ENCODE results near the gene TSHR.

Gene TSHR

DNA sequence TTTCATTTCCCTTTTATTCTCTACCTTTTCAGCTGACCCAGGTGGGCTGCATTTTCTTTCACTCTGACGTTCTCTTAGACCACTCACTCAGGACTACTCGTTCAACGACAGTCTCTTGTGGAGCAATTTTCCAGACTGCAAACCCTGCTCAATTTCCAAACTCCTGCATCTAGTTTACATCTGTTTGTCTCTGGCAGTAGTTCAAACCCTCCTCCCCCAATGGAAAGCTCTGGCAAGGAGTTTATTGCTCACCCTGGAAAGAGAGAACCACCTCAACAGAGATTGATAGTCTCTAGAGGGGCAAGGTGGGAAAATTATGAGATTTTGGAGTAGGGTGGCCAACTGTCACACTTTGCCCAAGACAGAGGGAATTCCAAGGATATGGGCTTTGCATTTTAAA is 130.2 kb downstream of the TSHR start:
- TF ChIP-seq, protein P1, sequence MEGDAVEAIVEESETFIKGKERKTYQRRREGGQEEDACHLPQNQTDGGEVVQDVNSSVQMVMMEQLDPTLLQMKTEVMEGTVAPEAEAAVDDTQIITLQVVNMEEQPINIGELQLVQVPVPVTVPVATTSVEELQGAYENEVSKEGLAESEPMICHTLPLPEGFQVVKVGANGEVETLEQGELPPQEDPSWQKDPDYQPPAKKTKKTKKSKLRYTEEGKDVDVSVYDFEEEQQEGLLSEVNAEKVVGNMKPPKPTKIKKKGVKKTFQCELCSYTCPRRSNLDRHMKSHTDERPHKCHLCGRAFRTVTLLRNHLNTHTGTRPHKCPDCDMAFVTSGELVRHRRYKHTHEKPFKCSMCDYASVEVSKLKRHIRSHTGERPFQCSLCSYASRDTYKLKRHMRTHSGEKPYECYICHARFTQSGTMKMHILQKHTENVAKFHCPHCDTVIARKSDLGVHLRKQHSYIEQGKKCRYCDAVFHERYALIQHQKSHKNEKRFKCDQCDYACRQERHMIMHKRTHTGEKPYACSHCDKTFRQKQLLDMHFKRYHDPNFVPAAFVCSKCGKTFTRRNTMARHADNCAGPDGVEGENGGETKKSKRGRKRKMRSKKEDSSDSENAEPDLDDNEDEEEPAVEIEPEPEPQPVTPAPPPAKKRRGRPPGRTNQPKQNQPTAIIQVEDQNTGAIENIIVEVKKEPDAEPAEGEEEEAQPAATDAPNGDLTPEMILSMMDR (IDR thresholded peaks at IDR 0.05; ENCODE audit: insufficient read depth, low read length), result no peak
- Histone ChIP-seq H3K27ac (replicated peaks) (no peak overlapping the region), H3K27me3 (ENCODE audit: insufficient read depth, poor library complexity, severe bottlenecking) (no peaks in the 10 kb centered on the region), H3K4me3 (replicated peaks; ENCODE audit: insufficient read depth, low read length) (no peak overlapping the region)
- DNase-seq (ENCODE audit: low read depth in 1 of 2, low spot score in 1 of 2), result no peak

DNA sequence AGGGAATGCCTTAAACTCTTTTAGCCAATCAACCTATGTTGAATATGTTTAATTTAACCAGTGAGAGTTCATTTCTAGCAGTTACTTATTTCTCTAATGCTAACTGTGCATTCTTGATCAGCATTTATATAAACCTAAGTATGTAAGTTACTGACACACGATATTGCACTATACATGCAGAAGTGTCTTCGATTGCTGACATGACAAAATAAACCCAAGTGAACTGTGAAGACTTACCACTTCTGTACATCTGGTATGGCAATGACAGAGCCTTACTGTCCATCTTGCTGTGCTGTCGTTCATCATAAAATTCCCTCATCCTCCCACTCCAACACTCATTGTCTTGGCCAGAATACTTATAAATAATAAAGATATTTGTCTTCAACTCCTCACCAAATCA is 131.8 kb downstream of the TSHR start:
- no peak overlapping the region for H3K27ac ChIP-seq (replicated peaks)
- TF ChIP-seq POLR2AphosphoS5 (IDR thresholded peaks at IDR 0.05; ENCODE audit: low read depth) (no peak), GABPA (IDR thresholded peaks at IDR 0.05; ENCODE audit: low read depth) (no peak), SPI1 (IDR thresholded peaks at IDR 0.05; ENCODE audit: borderline replicate concordance, low read depth) (no peak)
- TF ChIP-seq, protein P1 (IDR thresholded peaks at IDR 0.05; ENCODE audit: insufficient read depth, low read length), result no peak
- TF ChIP-seq, protein P2, sequence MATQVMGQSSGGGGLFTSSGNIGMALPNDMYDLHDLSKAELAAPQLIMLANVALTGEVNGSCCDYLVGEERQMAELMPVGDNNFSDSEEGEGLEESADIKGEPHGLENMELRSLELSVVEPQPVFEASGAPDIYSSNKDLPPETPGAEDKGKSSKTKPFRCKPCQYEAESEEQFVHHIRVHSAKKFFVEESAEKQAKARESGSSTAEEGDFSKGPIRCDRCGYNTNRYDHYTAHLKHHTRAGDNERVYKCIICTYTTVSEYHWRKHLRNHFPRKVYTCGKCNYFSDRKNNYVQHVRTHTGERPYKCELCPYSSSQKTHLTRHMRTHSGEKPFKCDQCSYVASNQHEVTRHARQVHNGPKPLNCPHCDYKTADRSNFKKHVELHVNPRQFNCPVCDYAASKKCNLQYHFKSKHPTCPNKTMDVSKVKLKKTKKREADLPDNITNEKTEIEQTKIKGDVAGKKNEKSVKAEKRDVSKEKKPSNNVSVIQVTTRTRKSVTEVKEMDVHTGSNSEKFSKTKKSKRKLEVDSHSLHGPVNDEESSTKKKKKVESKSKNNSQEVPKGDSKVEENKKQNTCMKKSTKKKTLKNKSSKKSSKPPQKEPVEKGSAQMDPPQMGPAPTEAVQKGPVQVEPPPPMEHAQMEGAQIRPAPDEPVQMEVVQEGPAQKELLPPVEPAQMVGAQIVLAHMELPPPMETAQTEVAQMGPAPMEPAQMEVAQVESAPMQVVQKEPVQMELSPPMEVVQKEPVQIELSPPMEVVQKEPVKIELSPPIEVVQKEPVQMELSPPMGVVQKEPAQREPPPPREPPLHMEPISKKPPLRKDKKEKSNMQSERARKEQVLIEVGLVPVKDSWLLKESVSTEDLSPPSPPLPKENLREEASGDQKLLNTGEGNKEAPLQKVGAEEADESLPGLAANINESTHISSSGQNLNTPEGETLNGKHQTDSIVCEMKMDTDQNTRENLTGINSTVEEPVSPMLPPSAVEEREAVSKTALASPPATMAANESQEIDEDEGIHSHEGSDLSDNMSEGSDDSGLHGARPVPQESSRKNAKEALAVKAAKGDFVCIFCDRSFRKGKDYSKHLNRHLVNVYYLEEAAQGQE (IDR thresholded peaks at IDR 0.05; ENCODE audit: insufficient replicate concordance, low read depth), result no peak
- no peak overlapping the region for H3K4me3 ChIP-seq (replicated peaks; ENCODE audit: insufficient read depth, low read length)
- no peak for DNase-seq (ENCODE audit: low read depth in 1 of 2, low spot score in 1 of 2)
- H3K27me3 ChIP-seq (ENCODE audit: insufficient read depth, poor library complexity, severe bottlenecking), result no peaks in the 10 kb centered on the region

DNA sequence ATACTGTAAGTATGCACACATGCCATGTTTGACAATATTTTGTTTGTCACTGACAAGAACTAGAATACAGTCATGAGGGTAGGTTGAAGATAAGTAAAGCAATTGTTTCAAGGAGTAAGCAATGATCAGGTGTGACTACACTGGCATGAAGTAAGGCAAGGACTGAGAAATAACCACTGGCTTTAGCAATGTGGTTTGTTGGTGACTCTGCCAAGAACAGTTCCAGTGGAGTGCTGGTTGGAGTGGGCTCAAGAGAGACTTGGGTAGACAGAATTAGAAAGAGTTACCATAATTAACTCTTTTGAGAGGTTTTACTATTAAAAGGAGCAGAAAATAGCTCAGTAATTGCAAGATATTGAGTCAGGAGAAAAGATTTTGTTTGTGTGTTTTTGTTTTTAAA is 135.7 kb downstream of the TSHR start:
- H3K27ac ChIP-seq (replicated peaks), result no peak overlapping the region
- no peak overlapping the region for H3K4me3 ChIP-seq (replicated peaks; ENCODE audit: insufficient read depth, low read length)
- no peak for TF ChIP-seq SPI1 (IDR thresholded peaks at IDR 0.05; ENCODE audit: borderline replicate concordance, low read depth)
- TF ChIP-seq, protein P1 (IDR thresholded peaks at IDR 0.05; ENCODE audit: insufficient read depth, low read length), result no peak
- no peak for TF ChIP-seq GABPA (IDR thresholded peaks at IDR 0.05; ENCODE audit: low read depth)
- TF ChIP-seq, protein P2 (IDR thresholded peaks at IDR 0.05; ENCODE audit: insufficient replicate concordance, low read depth), result no peak
- no peak for DNase-seq (ENCODE audit: low read depth in 1 of 2, low spot score in 1 of 2)
- H3K27me3 ChIP-seq (ENCODE audit: insufficient read depth, poor library complexity, severe bottlenecking), result no peaks in the 10 kb centered on the region

DNA sequence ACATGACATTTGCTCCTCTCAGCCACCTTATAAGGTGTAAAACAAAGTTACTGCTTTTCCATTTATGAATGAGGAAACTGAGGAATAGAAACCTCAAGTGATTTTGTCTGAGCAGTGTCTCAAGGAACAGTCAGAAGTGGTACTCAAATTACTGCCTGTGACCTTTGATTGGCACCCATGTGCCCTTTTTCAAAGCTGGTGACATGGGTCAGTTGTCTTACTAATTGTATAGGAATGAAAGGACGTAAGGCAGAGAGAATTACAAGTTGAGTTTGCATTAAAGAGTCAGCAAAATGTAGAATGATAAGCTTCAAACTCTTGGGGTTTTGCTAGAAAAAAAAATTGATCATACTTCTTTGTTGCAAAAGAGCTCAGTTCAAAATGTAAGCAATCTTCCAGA is 136.2 kb downstream of the TSHR start:
- H3K27ac ChIP-seq (replicated peaks), result no peak overlapping the region
- DNase-seq (ENCODE audit: low read depth in 1 of 2, low spot score in 1 of 2), result no peak
- no peak for TF ChIP-seq SPI1 (IDR thresholded peaks at IDR 0.05; ENCODE audit: borderline replicate concordance, low read depth)
- H3K27me3 ChIP-seq (ENCODE audit: insufficient read depth, poor library complexity, severe bottlenecking), result no peaks in the 10 kb centered on the region
- no peak overlapping the region for H3K4me3 ChIP-seq (replicated peaks; ENCODE audit: insufficient read depth, low read length)

Measured in HL-60 (cell line).